Pancreas (tissue), 10 donors: ENCODE measurements around the gene BRCC3. TPM values are rescaled to one million over a fixed set of nuclear protein-coding genes. Genes with fewer than 3 reads are reported as not detected.

Experiments
- ATAC-seq, 4 donors: fragments of 200-7000 bp; cut with Tn5 transposase; one replicate each; pipeline versions ENCODE4 v1.8.0 to v1.9.1; 2020; ENCODE audit warnings: mild to moderate bottlenecking in 4 of 4, moderate library complexity in 4 of 4
- DNase-seq, 6 donors: peaks; one replicate each; pipeline ENCODE4 v3.0.0-alpha.2; 2020
- FAIRE-seq: peaks from 2 replicates; lab custom pipeline; 2012; peaks lifted over from hg19 to GRCh38; lab: Jason Lieb, UNC
- H3K27ac ChIP-seq, 4 donors: fragments of 200-600 bp; sonication (generic); 1 replicate in 3 of 4; 2 replicates in 1 of 4; pipeline versions ENCODE4 v1.5.0 to v1.8.0; 2020
- H3K27me3 ChIP-seq, 4 donors: fragments of 200-600 bp; one replicate each; pipeline ENCODE4 v1.8.0; 2021
- H3K36me3 ChIP-seq, 3 donors: fragments of 200-600 bp; sonication (generic) in 1 of 3; one replicate each; pipeline versions ENCODE4 v1.5.0 to v1.8.0; 2020 to 2021
- H3K4me1 ChIP-seq, 3 donors: fragments of 200-600 bp; one replicate each; pipeline ENCODE4 v1.8.0; 2021
- H3K4me3 ChIP-seq, 4 donors: fragments of 200-600 bp; sonication (generic) in 2 of 4; one replicate each; pipeline versions ENCODE4 v1.5.0 to v1.8.0; 2020 to 2021
- H3K9me3 ChIP-seq, 4 donors: fragments of 200-600 bp; one replicate each; pipeline ENCODE4 v1.8.0; 2021
- CTCF ChIP-seq, 4 donors: fragments of 200-600 bp; sonication (generic) in 3 of 4; IDR thresholded peaks; one replicate each; pipeline versions ENCODE4 v1.5.0 to v1.8.0; 2021; ENCODE audit warnings: antibody characterized with exemption in 4 of 4
- WGBS, 2 donors: extraction: QIAGEN DNeasy Blood & Tissue Kit; methylation state at CpG; one replicate each; pipeline ENCODE4 v1.1.7; 2013; 5-methylcytosine and 5-hydroxymethylcytosine counted together
- intact Hi-C, 3 donors: fragments of 100-400 bp; cut with DNase I; formaldehyde crosslinking; loops; one replicate each; pipeline versions ENCODE4 v1.11.1 to v1.14.2; 2022
- polyA plus RNA-seq, 2 donors: library from polyadenylated mRNA; stranded (reverse); fragments of 200-250 nt; gene quantifications; one replicate each; pipeline ENCODE4 v1.2.3, GENCODE V29; 2013
- total RNA-seq, 6 donors: library from RNA; stranded (reverse); fragmentation: NEBNext Ultra II Directional in 4 of 6; extraction: Animal tissue kit (Norgen Biotek cat#: 25700) in 4 of 6; gene quantifications; one replicate each; pipeline versions ENCODE4 v1.2.1 to v1.2.4, GENCODE V29; 2021 to 2023
- donor health status: healthy with polysubstance abuse.
- donor health status: DM: no; HTN: no; CAD: no; lungs with moderate emphysema.
- donor health status: DM: no; HTN: no; CAD: no.
- donor health status: control.
- donor health status: control.
- donor health status: Bipolar disorder and iron deficiency.
- donor health status: DM: yes; HTN: yes; CAD: no.
- donor health status: DM: no; HTN: no; CAD: no.
- donor health status: DM: no; HTN: no; CAD: no.
- donor health status: DM: yes; HTN: yes; CAD: no.

BRCC3 gene
- total and polyA plus RNA-seq, 8 donors, result 4.6 to 13.2 (median 8.6) TPM

- no peak for FAIRE-seq
- Histone ChIP-seq H3K36me3 (no peaks in the 10 kb centered on the region), H3K4me3 (no peak overlapping the region), H3K9me3 (no peaks in the 10 kb centered on the region), H3K27ac (no peak overlapping the region), H3K4me1 (no peaks in the 10 kb centered on the region), H3K27me3 (no peaks in the 10 kb centered on the region)
- WGBS, 2 donors, result 59 to 65% methylated on average over 8 of the region's 8 CpGs
- ATAC-seq, result peak; percentile 39 to 51 (median 48)
- no peak for TF ChIP-seq CTCF (IDR thresholded peaks at IDR 0.05)
- DNase-seq, result no peak
- intact Hi-C loops, result loop anchor here in 1 of 3 donors (5.0 kb wide), 1 partner anchor 78 kb away; no protein-coding TSS in a partner anchor
These were observed 6.1 kb upstream of the BRCC3 start for GRCh38 chrX:155065035-155065734.

GRCh38 chrX:155068165-155068564, 3.1 kb upstream of the BRCC3 start:
- Histone ChIP-seq H3K9me3 (no peaks in the 10 kb centered on the region), H3K27ac (no peak overlapping the region), H3K4me3 (no peak overlapping the region), H3K4me1 (peaks cover 0 to 4% (median 0%) of the 10 kb centered on the region in 3 donors), H3K27me3 (no peaks in the 10 kb centered on the region), H3K36me3 (no peaks in the 10 kb centered on the region)
- WGBS, 2 donors, result 79 to 82% methylated on average over 1 of the region's 1 CpG
- FAIRE-seq (no peak), DNase-seq (no peak), ATAC-seq (no peak)
- no peak for TF ChIP-seq CTCF (IDR thresholded peaks at IDR 0.05)
- intact Hi-C loops, result loop anchor here in 1 of 3 donors (5.0 kb wide), 1 partner anchor 81 kb away; no protein-coding TSS in a partner anchor

DNA sequence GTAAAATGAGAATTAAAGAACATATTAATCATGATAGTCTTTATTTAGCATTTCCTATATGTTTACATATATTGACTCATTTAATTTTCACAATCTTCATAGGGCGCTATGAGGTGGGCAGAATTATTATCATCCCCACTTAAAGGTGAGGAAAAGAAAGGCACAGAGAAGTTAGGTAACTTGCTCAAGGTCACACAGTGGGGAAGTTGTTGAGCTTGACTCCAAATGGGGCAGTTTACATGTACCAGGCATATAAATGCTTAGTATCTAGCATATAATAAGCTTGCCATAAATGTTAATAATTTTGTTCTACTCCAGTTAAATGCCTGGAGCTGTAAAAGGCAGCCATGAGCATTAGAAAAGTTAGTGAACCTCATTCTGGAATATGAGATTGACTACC, 1.9 kb upstream of the BRCC3 start:
- no peaks in the 10 kb centered on the region for H3K27me3 ChIP-seq
- no peak for TF ChIP-seq CTCF (IDR thresholded peaks at IDR 0.05)
- no peak overlapping the region for H3K27ac ChIP-seq
- no peaks in the 10 kb centered on the region for H3K9me3 ChIP-seq
- FAIRE-seq, result no peak
- peaks cover 0 to 4% (median 0%) of the 10 kb centered on the region in 3 donors for H3K4me1 ChIP-seq
- intact Hi-C loops, result loop anchor here in 1 of 3 donors (5.0 kb wide), 1 partner anchor 82 kb away; no protein-coding TSS in a partner anchor
- ATAC-seq, result no peak
- WGBS, 2 donors, result 55 to 65% methylated on average over 1 of the region's 1 CpG
- H3K36me3 ChIP-seq, result no peaks in the 10 kb centered on the region
- DNase-seq, result no peak
- peak overlapping the region in 2 of 4 donors; percentile 49 to 51 for H3K4me3 ChIP-seq

DNA sequence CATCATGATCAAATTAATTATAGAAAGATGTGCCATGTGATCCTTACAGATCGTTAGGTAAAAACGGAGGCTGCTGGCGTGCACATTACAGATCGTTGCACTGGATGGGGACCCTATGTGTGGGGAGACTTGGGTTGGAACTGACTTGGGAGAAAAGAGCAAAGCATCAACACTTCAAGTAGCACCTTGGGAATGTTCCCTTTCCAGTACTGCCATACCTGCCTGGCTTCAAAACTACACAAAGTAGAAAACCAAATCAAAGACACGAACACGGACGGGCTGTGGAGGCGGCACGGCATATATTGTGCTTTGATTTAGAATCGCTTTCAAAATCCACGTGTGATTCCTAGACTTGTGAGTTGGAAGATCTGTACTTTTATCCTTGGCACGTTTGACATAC, 1.3 kb upstream of the BRCC3 start:
- no peak for TF ChIP-seq CTCF (IDR thresholded peaks at IDR 0.05)
- no peaks in the 10 kb centered on the region for H3K36me3 ChIP-seq
- no peak for DNase-seq
- FAIRE-seq, result no peak
- H3K27ac ChIP-seq, result peak overlapping the region in 3 of 4 donors; percentile 73 to 80 (median 79)
- intact Hi-C loops, result no loop called here
- no peak for ATAC-seq
- no peaks in the 10 kb centered on the region for H3K9me3 ChIP-seq
- no peaks in the 10 kb centered on the region for H3K27me3 ChIP-seq
- peaks cover 0 to 4% (median 0%) of the 10 kb centered on the region in 3 donors for H3K4me1 ChIP-seq
- 2 to 36% methylated on average over 12 of the region's 12 CpGs for WGBS, 2 donors
- H3K4me3 ChIP-seq, result peak overlapping the region; percentile 29 to 51 (median 42)

DNA sequence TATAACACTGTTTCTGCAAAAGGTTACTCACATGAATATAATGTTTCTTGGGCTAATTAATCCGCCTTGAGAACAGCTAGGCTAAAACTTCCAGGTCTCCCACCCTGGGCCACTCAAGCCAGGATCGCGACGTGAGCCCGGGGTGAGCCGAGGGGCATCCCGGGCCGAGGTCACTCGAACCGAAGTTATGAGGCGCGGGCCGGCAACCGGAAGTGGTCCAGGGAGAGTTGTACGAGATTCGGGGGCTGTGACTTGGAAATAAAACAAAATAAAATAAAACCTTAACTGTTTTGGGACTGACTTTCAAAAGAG, 689 bp upstream of the BRCC3 start:
- no peaks in the 10 kb centered on the region for H3K27me3 ChIP-seq
- ATAC-seq, result peak in 3 of 4 donors; percentile 7 to 16 (median 15)
- peak overlapping the region; percentile 65 to 80 (median 76) for H3K27ac ChIP-seq
- H3K4me1 ChIP-seq, result peaks cover 0 to 4% (median 0%) of the 10 kb centered on the region in 3 donors
- H3K36me3 ChIP-seq, result no peaks in the 10 kb centered on the region
- 0 to 47% methylated on average over 16 of the region's 16 CpGs for WGBS, 2 donors
- DNase-seq, result peak in 1 of 6 donors; percentile 45
- no peak for FAIRE-seq
- TF ChIP-seq CTCF (IDR thresholded peaks at IDR 0.05), result no peak
- H3K4me3 ChIP-seq, result peak overlapping the region; percentile 29 to 51 (median 42)
- H3K9me3 ChIP-seq, result no peaks in the 10 kb centered on the region
- intact Hi-C loops, result no loop called here
